Endothelial cell of umbilical vein (primary cell): ENCODE results near the gene CMSS1. TPM values are rescaled to one million over a fixed set of nuclear protein-coding genes. Genes with fewer than 3 reads are reported as not detected.

Source experiments
- BruUV-seq: library from RNA; stranded (reverse); fragments of 400-500 nt; replicated peaks from 2 replicates; lab custom pipeline; 2021; lab: Mats Ljungman, UMichigan
- CTCF ChIA-PET: fragments of 300-600, 350-600 bp; sonication (Branson Sonifier 250); formaldehyde crosslinking; loops from one replicate; lab custom pipeline; 2021; ENCODE audit warnings: antibody characterized with exemption, inconsistent platforms; lab: Charles Lee
- POLR2A ChIA-PET: fragments of 300-600, 350-600 bp; sonication (Branson Sonifier 250); formaldehyde crosslinking; loops from one replicate; lab custom pipeline; 2021; ENCODE audit warnings: antibody characterized with exemption, inconsistent platforms; lab: Charles Lee
- DNase-seq: peaks from one replicate; pipeline ENCODE4 v3.0.0-alpha.2; 2011; ENCODE audit warnings: low read depth, low spot score
- FAIRE-seq: peaks from 2 replicates; lab custom pipeline; 2011; peaks lifted over from hg19 to GRCh38; lab: Jason Lieb, UNC
- H2AFZ ChIP-seq: 2 replicates; pipeline ENCODE4 v1.6.0; 2012; ENCODE audit warnings: low read depth, low read length, control low read depth, inconsistent platforms
- H3K27ac ChIP-seq: 2 replicates; pipeline ENCODE4 v1.5.1; 2011; ENCODE audit warnings: low read depth, mild to moderate bottlenecking, control low read depth, low read length, moderate library complexity; ENCODE audit not compliant: insufficient read depth
- H3K27me3 ChIP-seq, 2 experiments: 2 replicates each; pipeline versions ENCODE4 v1.6.0 to v1.6.1; 2011; ENCODE audit warnings: low read length in 2 of 2, mixed read lengths in 1 of 2; ENCODE audit not compliant: control insufficient read depth in 2 of 2, insufficient read depth in 2 of 2
- H3K36me3 ChIP-seq, 2 experiments: 2 replicates in 1 of 2; 3 replicates in 1 of 2; pipeline ENCODE4 v1.5.1; 2011; ENCODE audit warnings: low read length in 2 of 2, mild to moderate bottlenecking in 1 of 2, moderate library complexity in 1 of 2; ENCODE audit not compliant: control insufficient read depth in 2 of 2, insufficient read depth in 2 of 2; ENCODE audit errors: extremely low read depth in 1 of 2
- H3K4me1 ChIP-seq: 3 replicates; pipeline ENCODE4 v1.5.1; 2011; ENCODE audit warnings: mild to moderate bottlenecking, low read length; ENCODE audit not compliant: control insufficient read depth, insufficient read depth; ENCODE audit errors: extremely low read depth
- H3K4me2 ChIP-seq: 2 replicates; pipeline ENCODE4 v1.6.1; 2011; ENCODE audit warnings: low read length, control low read depth, mixed read lengths; ENCODE audit not compliant: insufficient read depth
- H3K4me3 ChIP-seq, 3 experiments: fragments of 200-600 bp in 1 of 3; sonication (generic), shearing (Covaris generic) in 1 of 3; replicated peaks in 1 of 3; 2 replicates each; pipeline ENCODE4 v1.5.1; 2011 to 2016; ENCODE audit warnings: control low read depth in 3 of 3, low read length in 3 of 3, mild to moderate bottlenecking in 2 of 3, inconsistent platforms in 1 of 3, low read depth in 1 of 3, moderate library complexity in 1 of 3; ENCODE audit not compliant: insufficient read depth in 1 of 3
- H3K79me2 ChIP-seq: 2 replicates; pipeline ENCODE4 v1.6.0; 2012; ENCODE audit warnings: low read length, inconsistent platforms; ENCODE audit not compliant: control insufficient read depth, insufficient read depth
- H3K9ac ChIP-seq: replicated peaks from 2 replicates; pipeline ENCODE3; 2011; ENCODE audit warnings: low read length, control low read depth; ENCODE audit not compliant: insufficient read depth; ENCODE audit errors: extremely low read depth
- H3K9me1 ChIP-seq: replicated peaks from 3 replicates; pipeline ENCODE4 v1.6.0; 2011; ENCODE audit warnings: mild to moderate bottlenecking, low read length; ENCODE audit not compliant: control insufficient read depth, insufficient read depth; ENCODE audit errors: extremely low read depth
- H3K9me3 ChIP-seq: replicated peaks from 2 replicates; pipeline ENCODE4 v1.5.1; 2012; ENCODE audit warnings: low read length, inconsistent platforms; ENCODE audit not compliant: control insufficient read depth, insufficient read depth
- H4K20me1 ChIP-seq: replicated peaks from 2 replicates; pipeline ENCODE3; 2011; ENCODE audit warnings: mild to moderate bottlenecking, low read length; ENCODE audit not compliant: control insufficient read depth, insufficient read depth; ENCODE audit errors: extremely low read depth
- EZH2 ChIP-seq: IDR thresholded peaks from 2 replicates; pipeline ENCODE4 v1.6.1; 2012; ENCODE audit warnings: borderline replicate concordance, low read depth, mild to moderate bottlenecking, moderate library complexity, low read length, inconsistent platforms; ENCODE audit not compliant: severe bottlenecking
- FOS ChIP-seq: IDR thresholded peaks from 2 replicates; pipeline ENCODE4 v1.6.1; 2011; ENCODE audit warnings: mild to moderate bottlenecking, low read length, moderate library complexity, borderline replicate concordance; ENCODE audit not compliant: insufficient read depth
- GATA2 ChIP-seq: IDR thresholded peaks from 2 replicates; pipeline ENCODE4 v1.7.0; 2011; ENCODE audit warnings: low read depth, mild to moderate bottlenecking, moderate library complexity, mixed read lengths, low read length; ENCODE audit not compliant: insufficient read length, insufficient read depth
- JUN ChIP-seq: IDR thresholded peaks from 2 replicates; pipeline ENCODE4 v1.6.1; 2011; ENCODE audit warnings: borderline replicate concordance, low read depth; ENCODE audit not compliant: insufficient read length, insufficient read depth
- POLR2A ChIP-seq: IDR thresholded peaks from 2 replicates; pipeline ENCODE4 v1.6.1; 2012; ENCODE audit warnings: low read depth, mild to moderate bottlenecking, control low read depth, low read length
- POLR2AphosphoS5 ChIP-seq: IDR thresholded peaks from 2 replicates; pipeline ENCODE4 v1.6.1; 2012; ENCODE audit warnings: low read depth, mild to moderate bottlenecking, control low read depth, low read length, moderate library complexity; ENCODE audit not compliant: insufficient read depth
- dilution Hi-C: fragments of 300-500 bp; cut with MboI; formaldehyde crosslinking; loops from one replicate; pipeline ENCODE4 v1.15.0; 2019; ENCODE audit warnings: low sequenced_read_pairs; ENCODE audit not compliant: extremely low pct_ligation_motif_present
- intact Hi-C: fragments of 100-400 bp; cut with micrococcal nuclease; formaldehyde crosslinking; loops from one replicate; pipeline ENCODE4 v1.10.0; 2022
- polyA plus RNA-seq, 4 experiments: library from polyadenylated mRNA; depleted of rRNA in 3 of 4; stranded (reverse) in 3 of 4; unstranded in 1 of 4; fragments of >200 nt; gene quantifications; 2 replicates each; pipeline versions ENCODE4 v1.2.1 to v1.2.3, GENCODE V29; 2011 to 2012; ENCODE audit warnings: missing spikeins in 1 of 4
- total RNA-seq: library from RNA; stranded (reverse); gene quantifications from 2 replicates; pipeline ENCODE4 v1.2.3, GENCODE V29; 2021
- TF ChIP-seq, protein P1 (sequence below), 2 donors: IDR thresholded peaks; 1 replicate in 1 of 2; 2 replicates in 1 of 2; pipeline ENCODE4 v1.5.1; 2011; ENCODE audit warnings: low read length in 2 of 2, mild to moderate bottlenecking in 2 of 2, moderate library complexity in 2 of 2, control low read depth in 1 of 2, inconsistent platforms in 1 of 2, low read depth in 1 of 2; ENCODE audit not compliant: insufficient read depth in 1 of 2; ENCODE audit errors: extremely low read depth in 1 of 2
- TF ChIP-seq, protein P2 (sequence below): IDR thresholded peaks from 2 replicates; pipeline ENCODE4 v1.6.1; 2011; ENCODE audit not compliant: insufficient read depth, insufficient read length

CMSS1 gene
- total and polyA plus RNA-seq, 2 donors (not counting 3 experiments of a cell fraction or from before 2014, with no cell fraction given), result 9.7 to 60.6 TPM

DNA sequence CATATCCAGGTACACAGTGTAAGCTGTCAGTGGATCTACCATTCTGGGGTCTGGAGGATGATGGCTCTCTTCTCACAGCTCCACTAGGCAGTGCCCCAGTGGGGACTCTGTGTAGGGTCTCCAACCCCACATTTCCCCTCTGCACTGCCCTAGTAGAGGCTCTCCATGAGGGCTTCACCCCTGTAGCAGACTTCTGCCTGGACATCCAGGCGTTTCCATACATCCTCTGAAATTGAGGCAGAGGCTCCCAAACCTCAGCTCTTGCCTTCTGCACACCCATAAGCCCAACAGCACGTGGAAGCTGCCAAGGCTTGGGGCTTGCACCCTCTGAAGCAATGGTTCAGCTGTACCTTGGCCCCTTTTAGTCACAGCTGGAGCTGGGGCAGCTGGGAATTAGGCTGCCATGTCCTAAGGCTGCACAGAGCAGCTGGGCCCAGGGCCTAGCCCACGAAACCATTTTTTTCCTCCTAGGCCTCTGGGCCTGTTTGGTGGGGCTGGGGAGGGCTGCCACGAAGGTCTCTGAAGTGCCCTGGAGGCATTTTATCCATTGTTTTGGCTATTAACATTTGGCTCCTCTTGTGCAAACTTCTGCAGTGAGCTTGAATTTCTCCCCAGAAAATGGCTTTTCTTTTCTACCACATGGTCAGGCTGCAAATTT lies 362.2 kb downstream of the CMSS1 start:
- FAIRE-seq, result no peak
- H4K20me1 ChIP-seq, result no peaks in the 10 kb centered on the region

DNA sequence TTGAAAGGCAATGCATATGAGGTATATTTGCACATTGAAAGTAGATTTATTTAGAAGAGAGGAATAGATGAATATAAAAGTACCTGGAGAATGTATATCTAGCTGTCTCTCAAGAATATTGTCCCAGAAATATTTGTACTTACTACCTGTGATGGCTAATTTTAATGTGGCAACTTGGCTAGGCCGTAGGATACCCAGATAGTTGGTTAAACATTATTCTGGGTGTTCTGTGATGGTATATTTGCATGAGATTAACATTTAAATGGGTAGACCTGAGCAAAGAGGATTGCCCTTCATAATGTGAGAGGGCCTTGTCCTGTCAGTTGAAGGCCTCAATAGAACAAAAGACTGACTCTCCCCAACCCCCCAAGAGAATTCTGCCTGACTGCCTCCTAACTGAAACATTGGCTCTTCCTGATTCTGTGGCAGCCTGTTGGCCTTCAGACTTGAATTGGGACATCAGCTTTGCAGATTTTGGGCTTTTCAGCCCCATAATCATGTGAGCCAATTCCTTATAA lies 366.0 kb downstream of the CMSS1 start:
- Histone ChIP-seq H3K9me1 (no peaks in the 10 kb centered on the region), H3K27me3 (peaks cover 0 to 2% of the 10 kb centered on the region in 2 experiments), H3K79me2 (no peaks in the 10 kb centered on the region), H3K36me3 (peaks cover 0 to 2% of the 10 kb centered on the region in 2 experiments), H3K9me3 (peaks cover 7% of the 10 kb centered on the region), H3K4me2 (no peak overlapping the region), H2AFZ (no peak overlapping the region), H3K4me1 (no peaks in the 10 kb centered on the region), H3K4me3 (no peak overlapping the region), H3K9ac (no peak overlapping the region), H4K20me1 (no peaks in the 10 kb centered on the region), H3K27ac (no peak overlapping the region)
- intact Hi-C loops (no loop called here), dilution Hi-C loops (no loop called here)
- no TSS peak for BruUV-seq
- FAIRE-seq (no peak), DNase-seq (no peak)
- ChIA-PET POLR2A (no interaction called here), CTCF (interaction anchor here (2.4 kb wide), 1 partner anchor 352 kb away, joined by 6 read pairs; no protein-coding TSS in a partner anchor)
- TF ChIP-seq, protein P1, sequence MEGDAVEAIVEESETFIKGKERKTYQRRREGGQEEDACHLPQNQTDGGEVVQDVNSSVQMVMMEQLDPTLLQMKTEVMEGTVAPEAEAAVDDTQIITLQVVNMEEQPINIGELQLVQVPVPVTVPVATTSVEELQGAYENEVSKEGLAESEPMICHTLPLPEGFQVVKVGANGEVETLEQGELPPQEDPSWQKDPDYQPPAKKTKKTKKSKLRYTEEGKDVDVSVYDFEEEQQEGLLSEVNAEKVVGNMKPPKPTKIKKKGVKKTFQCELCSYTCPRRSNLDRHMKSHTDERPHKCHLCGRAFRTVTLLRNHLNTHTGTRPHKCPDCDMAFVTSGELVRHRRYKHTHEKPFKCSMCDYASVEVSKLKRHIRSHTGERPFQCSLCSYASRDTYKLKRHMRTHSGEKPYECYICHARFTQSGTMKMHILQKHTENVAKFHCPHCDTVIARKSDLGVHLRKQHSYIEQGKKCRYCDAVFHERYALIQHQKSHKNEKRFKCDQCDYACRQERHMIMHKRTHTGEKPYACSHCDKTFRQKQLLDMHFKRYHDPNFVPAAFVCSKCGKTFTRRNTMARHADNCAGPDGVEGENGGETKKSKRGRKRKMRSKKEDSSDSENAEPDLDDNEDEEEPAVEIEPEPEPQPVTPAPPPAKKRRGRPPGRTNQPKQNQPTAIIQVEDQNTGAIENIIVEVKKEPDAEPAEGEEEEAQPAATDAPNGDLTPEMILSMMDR (IDR thresholded peaks at IDR 0.05; ENCODE audit: extremely low read depth in 1 of 2, insufficient read depth in 1 of 2, low read depth in 1 of 2, low read length in 2 of 2), result no peak
- TF ChIP-seq, protein P2, sequence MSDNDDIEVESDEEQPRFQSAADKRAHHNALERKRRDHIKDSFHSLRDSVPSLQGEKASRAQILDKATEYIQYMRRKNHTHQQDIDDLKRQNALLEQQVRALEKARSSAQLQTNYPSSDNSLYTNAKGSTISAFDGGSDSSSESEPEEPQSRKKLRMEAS, result no peak
- no peak for TF ChIP-seq POLR2AphosphoS5

More for the DNA sequence above, 362.2 kb downstream of the CMSS1 start:
- TF ChIP-seq POLR2AphosphoS5, result no peak
- no peak for TF ChIP-seq JUN
- no peak for TF ChIP-seq GATA2
- no peak for TF ChIP-seq EZH2
- TF ChIP-seq POLR2A, result no peak
- TF ChIP-seq, protein P2, result no peak
- no peak for TF ChIP-seq FOS
- H2AFZ ChIP-seq, result no peak overlapping the region
- BruUV-seq, result no TSS peak
- H3K4me3 ChIP-seq, result no peak overlapping the region
- H3K79me2 ChIP-seq, result no peaks in the 10 kb centered on the region
- intact Hi-C loops (no loop called here), dilution Hi-C loops (no loop called here)
- ChIA-PET POLR2A (no interaction called here), CTCF (no interaction called here)
- no peaks in the 10 kb centered on the region for H3K27me3 ChIP-seq
- no peaks in the 10 kb centered on the region for H3K9me1 ChIP-seq
- peaks cover 7% of the 10 kb centered on the region for H3K9me3 ChIP-seq
- no peak overlapping the region for H3K27ac ChIP-seq
- no peak for DNase-seq
- peaks cover 2% of the 10 kb centered on the region in 2 experiments for H3K36me3 ChIP-seq
- H3K4me2 ChIP-seq, result no peak overlapping the region
- H3K4me1 ChIP-seq, result peaks cover 4% of the 10 kb centered on the region
- no peak overlapping the region for H3K9ac ChIP-seq
